ENCODE measurements around the gene CASP3.
"Not testable (repeated sequence)": the region's sequence is repeated elsewhere in the genome, so short reads cannot be mapped to it uniquely, and the experiment has no call there.

The CASP3 gene

GRCh38 chr4:184596044-184596616, 53.1 kb downstream of the CASP3 start:
- DNase-seq (ENCODE audit: low spot score): no peak

- DNase-seq (ENCODE audit: low spot score): no peak
Measured at GRCh38 chr4:184595430-184595829, 53.8 kb downstream of the CASP3 start.

DNA sequence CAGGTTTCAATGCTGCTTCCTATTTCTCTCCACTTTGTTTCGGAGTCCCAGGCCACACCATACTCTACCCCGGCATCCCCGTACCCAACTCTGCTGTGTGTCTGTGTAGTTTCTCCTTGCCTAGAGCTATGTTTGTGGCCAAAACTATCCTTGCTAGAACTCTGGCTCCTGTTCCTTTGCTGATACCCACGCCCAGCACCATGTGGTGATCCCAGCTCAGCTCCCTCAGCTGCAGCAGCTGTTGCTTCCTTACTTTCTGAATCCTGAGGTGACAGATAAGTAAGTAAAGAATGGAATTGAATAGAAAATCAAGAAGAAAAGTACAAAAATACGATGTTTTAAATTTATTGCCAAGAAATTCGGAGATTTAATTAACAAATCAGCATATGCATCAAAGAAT, 55.8 kb downstream of the CASP3 start:
- DNase-seq (ENCODE audit: low spot score): no peak

DNA sequence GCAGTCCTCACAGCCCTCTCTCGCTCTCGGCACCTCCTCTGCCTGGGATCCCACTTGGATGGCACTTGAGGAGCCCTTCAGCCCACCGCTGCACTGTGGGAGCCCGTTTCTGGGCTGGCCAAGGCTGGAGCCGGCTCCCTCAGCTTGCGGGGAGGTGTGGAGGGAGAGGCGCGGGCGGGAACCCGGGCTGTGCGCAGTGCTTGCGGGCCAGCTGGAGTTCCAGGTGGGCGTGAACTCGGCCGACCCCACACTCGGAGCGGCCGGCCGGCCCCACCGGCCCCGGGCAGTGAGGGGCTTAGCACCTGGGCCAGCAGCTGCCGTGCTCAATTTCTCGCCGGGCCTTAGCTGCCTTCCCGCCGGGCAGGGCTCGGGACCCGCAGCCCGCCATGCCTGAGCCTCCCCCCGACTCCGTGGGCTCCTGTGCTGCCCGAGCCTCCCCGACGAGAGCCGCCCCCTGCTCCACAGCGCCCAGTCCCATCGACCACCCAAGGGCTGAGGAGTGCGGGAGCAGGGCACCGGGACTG, 57.4 kb downstream of the CASP3 start:
- DNase-seq (ENCODE audit: low spot score): not testable (repeated sequence)

- DNase-seq (ENCODE audit: low spot score): no peak
Measured at GRCh38 chr4:184591070-184591677, 58.1 kb downstream of the CASP3 start.

DNA sequence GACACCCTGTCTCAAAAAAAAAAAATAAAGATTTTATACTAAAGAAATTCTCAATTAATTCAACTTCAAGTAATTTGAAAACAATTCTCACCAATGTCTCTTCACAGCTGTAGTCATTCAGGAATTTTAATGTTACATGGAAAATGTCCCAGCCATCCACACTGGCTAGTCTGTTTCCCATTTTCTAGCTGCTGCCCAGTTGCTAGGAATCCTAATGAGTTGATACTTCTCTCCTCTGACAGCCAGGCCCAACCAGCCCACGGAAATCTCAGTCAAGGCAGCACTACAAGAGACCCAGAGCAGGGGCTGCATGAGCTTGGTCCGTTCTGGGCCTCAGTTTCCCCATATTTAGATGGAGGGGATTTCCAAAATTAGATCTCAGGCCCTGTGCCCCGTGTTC, 59.1 kb downstream of the CASP3 start:
- peak; percentile 12 for DNase-seq (ENCODE audit: low spot score)

GRCh38 chr4:184588893-184589292, 60.4 kb downstream of the CASP3 start:
- no peak for DNase-seq (ENCODE audit: low spot score)

- DNase-seq (ENCODE audit: low spot score): peak; percentile 46
Measured at GRCh38 chr4:184587701-184588100, 61.5 kb downstream of the CASP3 start.

DNA sequence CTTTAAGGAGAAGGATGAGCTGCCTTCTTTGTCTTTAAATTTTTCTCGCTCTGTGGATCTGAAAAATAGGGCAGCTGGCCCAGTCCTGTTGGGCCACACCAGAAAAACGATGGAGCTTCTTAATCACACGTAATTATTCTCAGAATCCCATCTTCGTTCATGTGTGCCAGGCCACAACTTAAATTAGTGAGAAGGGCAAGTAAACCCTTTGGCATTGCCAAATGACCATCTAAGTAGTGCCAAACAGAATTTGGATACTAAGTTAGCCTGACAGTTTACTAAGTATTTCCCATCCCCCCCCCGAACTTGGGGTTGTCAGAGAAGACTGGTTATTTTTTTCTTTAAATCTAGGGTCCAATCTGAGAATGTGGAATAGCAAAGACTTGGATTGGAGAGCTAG, 62.0 kb downstream of the CASP3 start:
- DNase-seq (ENCODE audit: low spot score): no peak

DNA sequence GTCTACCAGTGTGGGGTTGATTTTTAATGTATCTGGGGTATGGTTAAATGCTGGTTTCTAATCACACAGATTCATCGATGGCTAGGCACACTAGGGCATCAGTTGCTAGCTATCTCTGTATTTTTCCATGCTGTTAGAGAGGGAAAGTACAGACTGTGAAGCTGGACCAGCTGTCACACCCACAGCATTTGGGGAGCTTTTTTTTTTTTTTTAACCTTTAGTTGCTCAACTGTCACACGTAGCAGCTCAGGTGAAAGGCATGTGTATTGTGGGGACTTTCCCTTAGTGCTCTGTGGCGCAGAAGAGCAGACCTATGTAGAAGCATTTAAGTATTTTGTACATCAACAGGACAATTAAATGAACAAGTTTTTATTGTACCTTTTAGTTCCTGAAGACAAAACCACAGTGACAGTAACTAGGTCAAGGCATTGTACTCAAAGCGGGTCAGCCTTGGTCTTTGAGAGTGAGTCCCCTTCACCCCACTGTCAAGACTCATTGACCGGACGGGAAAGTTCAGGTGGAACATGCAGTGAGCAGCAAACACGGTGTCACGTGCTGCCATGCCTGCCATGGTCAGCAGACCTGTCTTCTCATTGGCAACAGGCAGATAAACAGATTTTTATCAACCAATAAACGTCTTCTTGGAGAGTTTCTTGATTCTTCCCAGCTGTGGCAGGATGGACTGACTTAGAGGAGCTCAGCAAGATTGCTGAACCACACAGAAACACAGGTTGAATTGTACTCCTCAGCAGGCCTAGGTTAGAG, 65.3 kb downstream of the CASP3 start:
- DNase-seq (ENCODE audit: low spot score): no peak

Data from putamen (tissue), 1 donor.